HEK293 (cell line): ENCODE measurements around the gene FBLN2.

Source experiments
- CTCF ChIP-seq: fragments of 450-650 bp; formaldehyde crosslinking; IDR thresholded peaks from 2 replicates; pipeline ENCODE4 v1.5.1; 2016; ENCODE audit warnings: missing biosample characterization, missing genetic modification characterization
- KLF16 ChIP-seq: fragments of 450-650 bp; formaldehyde crosslinking; IDR thresholded peaks from 2 replicates; pipeline ENCODE4 v1.5.1; 2017; ENCODE audit warnings: missing biosample characterization, missing genetic modification characterization
- OSR2 ChIP-seq: fragments of 450-650 bp; formaldehyde crosslinking; IDR thresholded peaks from 2 replicates; pipeline ENCODE4 v1.5.1; 2016; ENCODE audit warnings: missing biosample characterization, missing genetic modification characterization
- ZEB2 ChIP-seq: fragments of 450-650 bp; formaldehyde crosslinking; IDR thresholded peaks from 2 replicates; pipeline ENCODE4 v1.5.1; 2016; ENCODE audit warnings: missing biosample characterization, missing genetic modification characterization
- ZFP69B ChIP-seq: fragments of 450-650 bp; formaldehyde crosslinking; IDR thresholded peaks from 2 replicates; pipeline ENCODE4 v1.5.1; 2016; ENCODE audit warnings: missing biosample characterization, missing genetic modification characterization
- ZNF19 ChIP-seq: fragments of 450-650 bp; formaldehyde crosslinking; IDR thresholded peaks from 2 replicates; pipeline ENCODE4; 2016; ENCODE audit warnings: missing biosample characterization, missing genetic modification characterization, low read depth
- ZNF239 ChIP-seq: fragments of 450-650 bp; formaldehyde crosslinking; IDR thresholded peaks from 2 replicates; pipeline ENCODE4 v1.5.1; 2016; ENCODE audit warnings: missing biosample characterization, missing genetic modification characterization
- ZNF274 ChIP-seq, 2 experiments: fragments of 200-500 bp in 1 of 2; fragments of 450-650 bp in 1 of 2; sonication (Bioruptor generic) in 1 of 2; formaldehyde crosslinking in 1 of 2; IDR thresholded peaks; 2 replicates each; pipeline versions ENCODE4 v1.5.1 to v1.6.1; 2014 to 2016; ENCODE audit warnings: borderline replicate concordance in 1 of 2, inconsistent platforms in 1 of 2, low read length in 1 of 2, missing biosample characterization in 1 of 2, missing genetic modification characterization in 1 of 2
- ZNF610 ChIP-seq: fragments of 450-650 bp; formaldehyde crosslinking; IDR thresholded peaks from 2 replicates; pipeline ENCODE4 v1.5.1; 2016; ENCODE audit warnings: missing biosample characterization, missing genetic modification characterization, borderline replicate concordance
- ZNF707 ChIP-seq: fragments of 450-650 bp; formaldehyde crosslinking; IDR thresholded peaks from 2 replicates; pipeline ENCODE4 v1.5.1; 2016; ENCODE audit warnings: missing biosample characterization, missing genetic modification characterization
- ZNF747 ChIP-seq: fragments of 450-650 bp; formaldehyde crosslinking; IDR thresholded peaks from 2 replicates; pipeline ENCODE4 v1.5.1; 2016; ENCODE audit warnings: missing biosample characterization, missing genetic modification characterization

DNA sequence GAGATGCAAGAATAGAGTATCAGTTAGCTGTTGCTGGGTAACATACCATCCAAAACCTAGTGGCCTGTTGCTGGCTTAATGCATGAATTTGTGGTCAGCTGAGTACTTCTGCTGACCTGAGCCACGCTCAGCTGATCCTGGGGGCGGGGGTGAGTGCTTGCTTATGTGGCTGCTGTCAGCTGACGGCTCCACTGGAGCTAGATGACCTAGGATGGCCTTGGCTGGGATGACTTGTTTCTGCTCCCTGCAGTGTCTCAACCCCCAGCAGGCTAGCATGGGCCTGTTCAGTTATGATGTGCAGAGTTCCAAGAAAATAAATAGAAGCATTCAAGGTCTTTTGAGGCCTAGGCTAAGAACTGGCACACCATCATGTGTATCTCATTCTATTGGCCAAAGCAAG, 63.9 kb downstream of the FBLN2 start:
- TF ChIP-seq ZFP69B (tag by site-specific recombination): no peak
- TF ChIP-seq OSR2 (tag by site-specific recombination): no peak
- TF ChIP-seq CTCF: no peak
- no peak for TF ChIP-seq KLF16
- TF ChIP-seq ZNF19: no peak
- TF ChIP-seq ZEB2 (tag by site-specific recombination): no peak
- TF ChIP-seq ZNF610 (tag by site-specific recombination): no peak
- no peak for TF ChIP-seq ZNF707 (tag by site-specific recombination)
- no peak for TF ChIP-seq ZNF239 (tag by site-specific recombination)
- no peak for TF ChIP-seq ZNF747 (tag by site-specific recombination)
- TF ChIP-seq ZNF274 (IDR thresholded peaks at IDR 0.05; ENCODE audit: low read length): no peak
- TF ChIP-seq ZNF274 (tag by site-specific recombination; IDR thresholded peaks at IDR 0.05; ENCODE audit: borderline replicate concordance): no peak
